ENCODE results near the gene RUVBL1.
A peak's percentile ranks its signal among the peaks of the same experiment; 100 is the strongest.
"Not testable (repeated sequence)": the region's sequence is repeated elsewhere in the genome, so short reads cannot be mapped to it uniquely, and the experiment has no call there.

Gene RUVBL1

GRCh38 chr3:128123538-128124368 lies at the start of gene RUVBL1:
TSS of gene RUVBL1 (minus strand) at chr3:128123812. CDS start at chr3:128123724, 88 bp downstream.
- peak; percentile 96 to 97 for DNase-seq (ENCODE audit: low read depth in 2 of 2)

- DNase-seq (ENCODE audit: low read depth in 2 of 2) = no peak
These were observed 49.6 kb upstream of the RUVBL1 start for GRCh38 chr3:128173200-128173599.

DNA sequence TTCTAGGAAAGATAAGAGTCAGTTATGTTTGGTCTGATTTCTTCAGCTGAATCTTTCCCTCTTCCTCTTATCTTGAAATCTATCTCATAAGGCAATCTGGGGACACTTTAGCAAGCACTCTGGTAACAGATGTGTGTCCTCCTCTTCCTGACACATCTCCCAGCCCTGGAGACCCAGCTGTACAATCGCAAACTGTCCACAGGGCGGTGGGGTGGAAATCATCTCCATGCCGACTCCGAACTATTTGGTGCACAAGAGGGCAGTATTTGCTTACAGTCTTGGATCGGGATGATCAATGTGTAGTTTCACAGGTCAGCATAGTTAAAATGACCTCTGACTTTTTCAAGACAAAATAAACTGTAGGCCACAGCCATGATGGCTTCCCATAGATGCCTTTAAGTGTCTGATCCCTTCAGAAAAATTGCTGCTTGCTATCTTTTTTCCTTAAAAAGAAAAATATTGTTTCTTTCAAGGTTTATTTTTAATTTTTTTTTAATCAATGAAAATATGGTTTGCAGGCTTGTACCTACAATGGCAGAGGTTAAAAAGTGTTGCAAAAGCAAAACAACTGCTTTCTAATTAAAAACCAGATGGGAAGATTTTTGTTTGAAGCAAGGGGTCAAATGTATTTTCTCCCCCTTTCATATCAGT lies 47.4 kb upstream of the RUVBL1 start:
- no peak for DNase-seq (ENCODE audit: low read depth in 2 of 2)

DNA sequence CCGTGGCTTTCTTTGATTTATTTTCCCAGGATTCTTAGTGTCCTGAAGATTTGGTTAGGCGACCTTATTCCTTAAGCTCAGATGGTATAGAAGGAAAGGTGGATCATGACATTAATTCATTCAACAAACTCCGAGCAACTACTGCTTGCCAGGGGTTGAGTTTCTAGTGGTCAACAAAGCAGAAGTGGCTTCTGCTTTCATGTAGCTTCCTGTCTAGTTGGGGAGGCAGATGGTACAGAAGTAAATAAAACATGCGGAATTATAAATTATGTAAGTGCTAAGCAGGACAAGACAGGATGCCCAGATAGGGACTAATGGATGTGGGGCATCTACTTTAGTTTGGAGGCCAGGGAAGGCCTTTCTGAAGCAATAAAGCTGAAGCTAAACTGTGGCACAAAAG lies 45.2 kb upstream of the RUVBL1 start:
- DNase-seq (ENCODE audit: low read depth in 2 of 2) = no peak

GRCh38 chr3:128167973-128168674 lies 44.5 kb upstream of the RUVBL1 start:
- no peak for DNase-seq (ENCODE audit: low read depth in 2 of 2)

DNA sequence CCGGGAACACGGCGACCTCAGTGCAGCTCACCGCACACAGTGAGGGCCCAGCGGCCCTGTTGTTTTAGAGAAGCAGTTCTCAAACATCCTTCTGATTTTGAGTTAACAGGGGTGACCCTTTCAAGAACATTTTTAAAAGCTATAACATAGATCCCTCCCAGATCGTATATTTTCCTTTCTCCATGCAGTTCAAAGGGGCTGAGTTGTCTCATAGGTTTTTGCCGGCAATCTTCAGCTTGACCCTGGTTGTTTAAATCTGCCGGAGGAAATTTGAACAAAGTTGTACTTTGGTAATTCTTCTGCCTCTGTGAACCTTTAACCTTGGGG lies 44.0 kb upstream of the RUVBL1 start:
- no peak for DNase-seq (ENCODE audit: low read depth in 2 of 2)

- no peak for DNase-seq (ENCODE audit: low read depth in 2 of 2)
These were observed 43.4 kb upstream of the RUVBL1 start for GRCh38 chr3:128166971-128167453.

GRCh38 chr3:128163432-128163831 lies 39.8 kb upstream of the RUVBL1 start:
- no peak for DNase-seq (ENCODE audit: low read depth in 2 of 2)

GRCh38 chr3:128160661-128161060 lies 37.0 kb upstream of the RUVBL1 start:
- DNase-seq (ENCODE audit: low read depth in 2 of 2) = no peak

DNA sequence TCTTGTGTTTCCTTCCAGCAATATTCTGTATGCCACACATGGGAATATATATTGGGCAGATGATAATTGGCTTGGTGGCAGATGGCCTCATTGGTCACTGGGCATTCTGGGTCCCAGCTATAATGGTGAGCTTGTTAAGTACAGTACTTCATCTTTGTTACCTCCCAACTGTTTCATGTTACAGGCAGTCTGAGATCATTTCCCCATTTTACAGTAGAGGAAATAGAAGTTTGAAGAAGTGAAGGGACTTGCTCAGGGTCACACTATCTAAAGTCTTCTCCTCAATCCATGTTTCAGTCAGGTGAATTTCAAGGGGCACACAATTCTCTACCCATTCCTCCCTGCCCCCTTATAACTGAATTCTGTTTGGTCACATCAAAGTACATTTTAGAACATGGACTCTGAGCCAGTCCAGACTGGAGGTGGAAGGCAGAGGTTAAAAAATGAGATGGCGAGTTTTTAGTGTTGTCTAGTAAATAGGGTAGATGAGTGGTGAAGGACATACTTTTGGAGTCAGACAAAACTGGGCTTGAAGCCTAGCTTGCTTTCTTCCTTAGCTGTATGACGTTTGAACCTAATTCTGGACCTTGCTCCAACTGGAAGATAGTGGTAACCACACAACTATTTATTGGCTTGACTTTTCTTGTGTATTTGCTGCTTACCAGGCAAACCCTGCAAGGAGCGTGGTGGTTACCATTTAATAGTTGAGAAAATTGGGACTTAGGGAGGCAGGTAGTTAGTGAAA lies 32.2 kb upstream of the RUVBL1 start:
- DNase-seq (ENCODE audit: low read depth in 2 of 2) = no peak

DNA sequence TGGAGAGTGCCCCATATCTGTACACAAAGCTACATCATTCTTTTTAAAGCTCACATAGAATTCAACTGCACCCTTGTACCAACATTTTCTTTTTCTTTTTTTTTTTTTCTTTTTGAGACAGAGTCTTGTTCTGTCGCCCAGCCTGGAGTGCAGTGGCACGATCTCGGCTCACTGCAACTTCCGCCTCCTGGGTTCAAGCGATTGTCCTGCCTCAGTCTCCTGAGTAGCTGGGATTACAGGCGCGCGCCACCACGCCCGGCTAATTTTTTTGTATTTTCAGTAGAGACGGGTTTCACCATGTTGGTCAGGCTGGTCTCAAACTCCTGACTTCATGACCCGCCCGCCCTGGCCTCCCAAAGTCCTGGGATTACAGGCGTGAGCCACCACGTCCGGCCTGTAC lies 30.7 kb upstream of the RUVBL1 start:
- not testable (repeated sequence) for DNase-seq (ENCODE audit: low read depth in 2 of 2)

DNA sequence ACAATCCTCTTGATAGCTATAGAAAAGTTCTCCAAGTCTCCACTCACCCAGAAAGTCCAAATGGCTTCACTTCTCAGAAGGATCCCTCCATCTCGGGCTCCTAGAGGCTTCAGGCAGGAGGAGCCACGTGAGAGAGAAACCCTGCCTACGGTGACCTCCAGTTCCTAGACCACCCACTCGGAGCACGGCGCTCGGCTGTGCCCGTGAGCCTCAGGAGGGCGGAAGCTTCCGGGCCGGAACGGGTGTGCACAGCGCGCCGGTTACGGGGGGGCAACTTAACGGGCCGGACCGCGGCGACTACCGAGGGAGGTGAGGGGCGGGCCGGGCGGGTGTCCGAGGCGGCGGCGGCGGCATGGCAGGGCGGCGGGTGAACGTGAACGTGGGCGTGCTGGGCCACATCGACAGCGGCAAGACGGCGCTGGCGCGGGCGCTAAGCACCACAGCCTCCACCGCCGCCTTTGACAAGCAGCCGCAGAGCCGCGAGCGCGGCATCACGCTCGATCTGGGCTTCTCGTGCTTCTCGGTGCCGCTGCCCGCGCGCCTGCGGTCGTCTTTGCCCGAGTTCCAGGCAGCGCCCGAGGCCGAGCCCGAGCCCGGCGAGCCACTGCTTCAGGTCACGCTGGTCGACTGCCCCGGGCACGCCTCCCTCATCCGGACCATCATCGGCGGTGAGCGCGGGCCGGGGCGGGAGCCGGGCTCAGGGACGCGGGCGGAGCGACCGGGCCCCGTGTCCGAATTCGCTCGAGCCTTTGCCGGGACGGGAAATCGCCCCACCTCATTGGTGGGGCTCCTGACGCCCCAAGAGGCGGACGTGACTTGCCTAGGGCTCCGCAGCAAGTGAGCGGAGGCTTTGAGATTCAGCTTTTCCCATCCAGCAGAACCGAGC lies 29.8 kb upstream of the RUVBL1 start, which contains the start of gene EEFSEC:
Gene EEFSEC (plus strand): TSS at position 326 of the 886 bp plus-strand sequence. CDS start 27 bp downstream, at position 353.
- peak; percentile 77 to 79 for DNase-seq (ENCODE audit: low read depth in 2 of 2)

GRCh38 chr3:128152419-128153155 lies 29.0 kb upstream of the RUVBL1 start:
- no peak for DNase-seq (ENCODE audit: low read depth in 2 of 2)

DNA sequence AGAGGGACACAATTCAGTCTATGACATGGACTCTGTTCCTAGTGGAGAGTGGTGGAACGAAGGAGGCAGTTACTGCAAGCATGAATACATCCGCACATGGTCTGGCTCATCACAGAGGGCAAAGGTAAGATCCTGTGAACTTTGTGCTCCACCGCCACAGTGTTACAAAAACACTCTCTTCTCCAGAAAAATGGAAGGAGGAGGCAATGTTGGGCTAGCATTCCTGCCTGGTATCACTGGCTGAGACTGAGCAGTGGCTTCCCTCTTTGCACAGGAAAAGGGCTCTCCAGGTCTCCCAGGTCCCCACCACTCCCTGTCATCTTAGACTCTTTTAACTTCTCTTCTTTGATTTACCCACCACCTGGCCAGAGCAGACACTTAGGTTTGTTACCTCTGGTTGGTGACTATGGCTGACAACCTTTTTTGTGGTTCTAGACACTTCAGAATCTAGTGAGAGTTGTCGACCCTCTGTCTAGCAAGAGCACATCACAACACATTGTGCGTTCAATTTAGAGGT lies 28.2 kb upstream of the RUVBL1 start:
- no peak for DNase-seq (ENCODE audit: low read depth in 2 of 2)

- no peak for DNase-seq (ENCODE audit: low read depth in 2 of 2)
These were observed 26.0 kb upstream of the RUVBL1 start for GRCh38 chr3:128149650-128150049.

DNA sequence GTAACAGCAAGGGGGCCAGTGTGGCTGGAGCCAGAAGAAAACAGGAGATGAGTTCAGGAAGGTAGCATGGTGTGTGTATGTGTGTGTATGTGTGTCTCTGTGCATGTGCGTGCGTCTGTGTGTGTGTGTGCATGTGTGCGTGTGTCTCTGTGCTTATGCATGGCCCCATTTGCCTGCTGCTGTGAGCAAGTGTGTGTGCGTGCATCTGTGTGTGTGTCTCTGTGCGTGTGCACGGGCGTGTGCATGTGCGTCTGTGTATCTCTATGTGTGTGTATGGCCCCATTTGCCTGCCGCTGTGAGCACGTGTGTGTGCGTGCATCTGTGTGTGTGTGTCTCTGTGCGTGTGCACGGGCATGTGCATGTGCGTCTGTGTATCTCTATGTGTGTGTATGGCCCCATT lies 22.6 kb upstream of the RUVBL1 start:
- no peak for DNase-seq (ENCODE audit: low read depth in 2 of 2)

DNA sequence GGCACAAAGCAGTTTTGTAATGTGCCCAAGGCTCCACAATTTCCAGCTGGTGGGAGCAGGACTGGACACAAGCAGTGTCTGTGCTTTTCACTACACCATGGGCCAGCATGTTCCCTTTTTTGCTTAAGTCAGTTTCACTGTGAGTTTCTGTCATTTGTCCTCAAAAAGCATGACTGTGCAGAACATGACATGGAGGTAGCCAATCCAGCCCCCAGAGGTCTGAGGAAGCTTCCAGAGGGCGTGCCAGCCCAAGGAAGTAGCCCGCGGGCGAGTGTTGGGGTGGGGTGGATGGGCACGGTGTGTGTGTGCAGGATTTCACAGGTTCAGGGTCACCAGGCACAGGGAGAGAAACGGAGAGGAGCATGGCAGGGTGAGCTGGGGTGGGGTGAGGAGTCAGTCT lies 21.7 kb upstream of the RUVBL1 start:
- no peak for DNase-seq (ENCODE audit: low read depth in 2 of 2)

DNA sequence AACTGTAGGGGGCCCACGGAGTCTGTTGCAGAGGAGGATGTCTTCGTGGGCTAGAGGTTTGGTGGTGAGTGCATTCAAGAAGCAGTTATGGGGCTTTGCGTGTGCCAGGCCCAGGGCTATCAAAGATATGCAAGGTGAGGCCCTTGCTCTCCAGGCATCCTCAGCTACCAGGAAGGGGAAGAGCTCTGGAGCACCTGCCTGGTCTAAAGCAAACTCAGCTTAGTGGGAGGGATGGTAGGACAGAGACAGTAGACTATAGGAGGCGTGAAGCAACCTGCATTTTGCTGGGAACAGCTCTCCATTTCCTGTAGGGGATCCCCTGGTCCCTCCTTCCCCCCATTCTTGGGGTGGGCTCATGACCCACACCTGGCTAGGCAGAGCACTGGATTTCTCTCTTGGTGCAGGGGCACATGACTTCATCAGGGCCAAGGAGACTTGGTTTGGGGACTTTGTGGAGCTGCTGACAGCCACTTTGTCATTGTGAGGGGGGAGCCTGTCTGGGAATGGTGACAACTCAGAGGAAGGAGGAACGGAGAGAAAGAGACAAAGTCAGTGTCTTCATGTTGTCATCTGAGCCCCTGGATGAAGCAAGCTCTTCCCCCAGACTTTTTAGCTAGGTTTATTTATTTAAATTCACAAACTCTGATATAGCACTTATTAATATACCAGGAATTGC lies 21.0 kb upstream of the RUVBL1 start:
- DNase-seq (ENCODE audit: low read depth in 2 of 2) = no peak

GRCh38 chr3:128143496-128143895 lies 19.9 kb upstream of the RUVBL1 start:
- no peak for DNase-seq (ENCODE audit: low read depth in 2 of 2)

All from stimulated activated CD8-positive, alpha-beta memory T cell treated with anti-CD3 and anti-CD28 coated beads, Interleukin-15, amount 100 ng/mL, for 48 hours (primary cell).